Body of pancreas (tissue), 4 donors: ENCODE data around the gene KRT24. TPM values are rescaled to one million over a fixed set of nuclear protein-coding genes. Genes with fewer than 3 reads are reported as not detected.

Experiments
- ATAC-seq: fragments of 150-250 bp; one replicate; pipeline ENCODE4 v1.9.1; 2016
- DNase-seq, 4 donors: peaks; one replicate each; pipeline ENCODE4 v3.0.0-alpha.2; 2019
- H3K27ac ChIP-seq, 4 donors: fragments of 200-600 bp; sonication (generic); 1 replicate in 3 of 4; 2 replicates in 1 of 4; pipeline versions ENCODE4 v1.5.1 to v1.6.1; 2016 to 2019; ENCODE audit warnings: mild to moderate bottlenecking in 1 of 4, mixed read lengths in 1 of 4, moderate library complexity in 1 of 4
- H3K27me3 ChIP-seq, 2 donors: fragments of 200-600 bp; sonication (generic); one replicate each; pipeline ENCODE4 v1.6.0; 2016; ENCODE audit warnings: mild to moderate bottlenecking in 1 of 2
- H3K36me3 ChIP-seq, 2 donors: fragments of 200-600 bp; sonication (generic); replicated peaks in 1 of 2; 2 replicates each; pipeline ENCODE4 v1.5.1; 2016; ENCODE audit warnings: low read depth in 2 of 2; ENCODE audit not compliant: insufficient read depth in 1 of 2
- H3K4me1 ChIP-seq: fragments of 200-600 bp; sonication (generic); one replicate; pipeline ENCODE4 v1.6.0; 2016
- H3K4me3 ChIP-seq, 2 donors: fragments of 200-600 bp; sonication (generic); 1 replicate in 1 of 2; 2 replicates in 1 of 2; pipeline ENCODE4 v1.5.1; 2016 to 2019
- H3K9me3 ChIP-seq, 3 donors: fragments of 200-600 bp; sonication (generic); 1 replicate in 2 of 3; 2 replicates in 1 of 3; pipeline ENCODE4 v1.5.1; 2016
- POLR2A ChIP-seq, 3 donors: fragments of 450-650 bp; IDR thresholded peaks; one replicate each; pipeline ENCODE4 v1.6.1; 2016; ENCODE audit warnings: antibody characterized with exemption in 3 of 3, mild to moderate bottlenecking in 2 of 3
- WGBS, 2 donors: methylation state at CpG; one replicate each; pipeline ENCODE4 v1.1.5; 2017; 5-methylcytosine and 5-hydroxymethylcytosine counted together
- intact Hi-C: fragments of 100-400 bp; cut with DNase I; formaldehyde crosslinking; loops from one replicate; pipeline ENCODE4 v1.15.1; 2023
- total RNA-seq, 2 donors: library from RNA; depleted of rRNA; stranded (reverse); fragments of >200 nt; gene quantifications; one replicate each; pipeline ENCODE4 v1.1.0, GENCODE V29; 2016
- TF ChIP-seq, protein P1 (sequence below), 7 experiments: fragments of 450-650 bp in 4 of 7; fragments of 200-600 bp in 3 of 7; sonication (generic) in 3 of 7; IDR thresholded peaks; one replicate each; pipeline ENCODE4 v1.5.1; 2016 to 2019; ENCODE audit warnings: antibody characterized with exemption in 7 of 7

KRT24 gene
- total RNA-seq, 2 donors from 2014 or later, result not detected

- DNase-seq (no peak), ATAC-seq (no peak)
- Histone ChIP-seq H3K9me3 (no peaks in the 10 kb centered on the region), H3K4me1 (no peaks in the 10 kb centered on the region), H3K4me3 (no peak overlapping the region), H3K27me3 (no peaks in the 10 kb centered on the region), H3K27ac (no peak overlapping the region), H3K36me3 (no peaks in the 10 kb centered on the region)
- intact Hi-C loops, result no loop called here
- TF ChIP-seq, protein P1, sequence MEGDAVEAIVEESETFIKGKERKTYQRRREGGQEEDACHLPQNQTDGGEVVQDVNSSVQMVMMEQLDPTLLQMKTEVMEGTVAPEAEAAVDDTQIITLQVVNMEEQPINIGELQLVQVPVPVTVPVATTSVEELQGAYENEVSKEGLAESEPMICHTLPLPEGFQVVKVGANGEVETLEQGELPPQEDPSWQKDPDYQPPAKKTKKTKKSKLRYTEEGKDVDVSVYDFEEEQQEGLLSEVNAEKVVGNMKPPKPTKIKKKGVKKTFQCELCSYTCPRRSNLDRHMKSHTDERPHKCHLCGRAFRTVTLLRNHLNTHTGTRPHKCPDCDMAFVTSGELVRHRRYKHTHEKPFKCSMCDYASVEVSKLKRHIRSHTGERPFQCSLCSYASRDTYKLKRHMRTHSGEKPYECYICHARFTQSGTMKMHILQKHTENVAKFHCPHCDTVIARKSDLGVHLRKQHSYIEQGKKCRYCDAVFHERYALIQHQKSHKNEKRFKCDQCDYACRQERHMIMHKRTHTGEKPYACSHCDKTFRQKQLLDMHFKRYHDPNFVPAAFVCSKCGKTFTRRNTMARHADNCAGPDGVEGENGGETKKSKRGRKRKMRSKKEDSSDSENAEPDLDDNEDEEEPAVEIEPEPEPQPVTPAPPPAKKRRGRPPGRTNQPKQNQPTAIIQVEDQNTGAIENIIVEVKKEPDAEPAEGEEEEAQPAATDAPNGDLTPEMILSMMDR (IDR thresholded peaks at IDR 0.05), result no peak
- no peak for TF ChIP-seq POLR2A (IDR thresholded peaks at IDR 0.05)
- 64 to 76% methylated on average over 6 of the region's 6 CpGs for WGBS, 2 donors
Observed at GRCh38 chr17:40714473-40714872, 10.9 kb upstream of the KRT24 start.

DNA sequence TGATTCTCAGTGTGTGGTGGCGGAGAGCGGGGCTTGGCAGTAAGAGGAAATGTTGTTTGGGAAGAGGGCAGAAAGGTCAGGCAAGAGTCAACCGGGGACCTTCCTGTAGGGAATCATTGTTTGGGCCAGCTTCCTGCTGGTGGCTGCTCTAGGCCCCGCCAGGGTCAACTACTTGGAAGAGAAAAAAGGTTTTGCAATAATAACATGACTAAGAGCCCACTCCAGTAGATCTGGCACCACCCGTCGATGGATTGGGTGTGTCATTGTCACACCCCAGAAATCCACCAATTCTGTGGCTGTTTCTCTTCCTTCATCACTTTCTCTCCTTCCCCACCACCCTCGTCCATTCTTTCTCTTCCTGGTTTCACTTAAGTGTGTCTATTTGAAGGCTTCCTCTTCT, 4.2 kb upstream of the KRT24 start:
- peak in 2 of 4 donors; percentile 17 to 31 for DNase-seq
- WGBS, 2 donors, result 56 to 60% methylated on average over 7 of the region's 7 CpGs

GRCh38 chr17:40705584-40705983, 2.0 kb upstream of the KRT24 start:
- no peak for DNase-seq

More for the DNA sequence above, 4.2 kb upstream of the KRT24 start:
- intact Hi-C loops, result no loop called here
- no peaks in the 10 kb centered on the region for H3K27me3 ChIP-seq
- no peaks in the 10 kb centered on the region for H3K9me3 ChIP-seq
- H3K27ac ChIP-seq, result no peak overlapping the region
- no peak for TF ChIP-seq POLR2A (IDR thresholded peaks at IDR 0.05)
- TF ChIP-seq, protein P1 (IDR thresholded peaks at IDR 0.05), result no peak
- H3K4me3 ChIP-seq, result no peak overlapping the region
- H3K4me1 ChIP-seq, result no peaks in the 10 kb centered on the region
- no peaks in the 10 kb centered on the region for H3K36me3 ChIP-seq
- ATAC-seq, result peak; percentile 68

DNA sequence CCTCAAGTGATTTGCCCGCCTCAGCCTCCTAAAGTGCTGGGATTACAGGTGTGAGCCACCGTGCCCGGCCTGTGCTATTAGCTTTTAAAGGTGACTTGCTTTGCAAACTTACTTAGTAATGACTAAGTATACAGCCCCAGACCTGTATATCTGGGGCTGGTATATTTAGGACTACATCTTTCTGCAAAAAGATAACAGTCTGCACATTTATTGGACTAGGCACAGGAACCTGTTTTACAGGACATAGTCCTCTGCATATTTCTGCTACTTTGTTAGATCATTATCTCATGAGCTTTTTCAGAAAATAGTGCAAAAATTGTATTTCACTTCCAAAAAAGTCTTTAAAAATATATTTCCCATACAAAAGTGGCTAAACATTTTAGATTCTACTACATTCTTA, 1.3 kb downstream of the KRT24 start:
- H3K36me3 ChIP-seq, result no peaks in the 10 kb centered on the region
- no peaks in the 10 kb centered on the region for H3K9me3 ChIP-seq
- no peak for ATAC-seq
- TF ChIP-seq, protein P1 (IDR thresholded peaks at IDR 0.05), result no peak
- TF ChIP-seq POLR2A (IDR thresholded peaks at IDR 0.05), result no peak
- H3K27me3 ChIP-seq, result no peaks in the 10 kb centered on the region
- H3K4me3 ChIP-seq, result no peak overlapping the region
- H3K27ac ChIP-seq, result no peak overlapping the region
- no peak for DNase-seq
- intact Hi-C loops, result no loop called here
- H3K4me1 ChIP-seq, result peaks cover 6% of the 10 kb centered on the region
- 77 to 86% methylated on average over 3 of the region's 3 CpGs for WGBS, 2 donors

More at GRCh38 chr17:40705584-40705983, 2.0 kb upstream of the KRT24 start:
- no peaks in the 10 kb centered on the region for H3K9me3 ChIP-seq
- intact Hi-C loops, result no loop called here
- 45 to 56% methylated on average over 4 of the region's 4 CpGs for WGBS, 2 donors
- TF ChIP-seq POLR2A (IDR thresholded peaks at IDR 0.05), result no peak
- TF ChIP-seq, protein P1 (IDR thresholded peaks at IDR 0.05), result no peak
- H3K4me3 ChIP-seq, result no peak overlapping the region
- no peaks in the 10 kb centered on the region for H3K27me3 ChIP-seq
- no peak overlapping the region for H3K27ac ChIP-seq
- no peaks in the 10 kb centered on the region for H3K4me1 ChIP-seq
- H3K36me3 ChIP-seq, result no peaks in the 10 kb centered on the region
- ATAC-seq, result no peak

- Histone ChIP-seq H3K27ac (no peak overlapping the region), H3K9me3 (no peaks in the 10 kb centered on the region), H3K4me1 (peaks cover 16% of the 10 kb centered on the region), H3K4me3 (no peak overlapping the region), H3K27me3 (no peaks in the 10 kb centered on the region), H3K36me3 (no peaks in the 10 kb centered on the region)
- TF ChIP-seq POLR2A (IDR thresholded peaks at IDR 0.05), result no peak
- TF ChIP-seq, protein P1 (IDR thresholded peaks at IDR 0.05), result no peak
- 58 to 60% methylated on average over 5 of the region's 5 CpGs for WGBS, 2 donors
- ATAC-seq (no peak), DNase-seq (no peak)
- intact Hi-C loops, result no loop called here
Observed at GRCh38 chr17:40699853-40700252, 3.7 kb downstream of the KRT24 start.
